Gastroesophageal sphincter (tissue), 3 donors: Measurements from ENCODE around the gene RIC8B.

Source experiments
- CTCF ChIP-seq, 4 experiments: fragments of 200-600 bp in 2 of 4; fragments of 450-650 bp in 2 of 4; sonication (generic) in 1 of 4; IDR thresholded peaks; one replicate each; pipeline ENCODE4 v1.5.1; 2017 to 2019; ENCODE audit warnings: antibody characterized with exemption in 4 of 4, mild to moderate bottlenecking in 2 of 4, moderate library complexity in 2 of 4
- EP300 ChIP-seq: sonication (generic); formaldehyde crosslinking; IDR thresholded peaks from one replicate; pipeline ENCODE4 v1.6.1; 2017; ENCODE audit warnings: antibody characterized with exemption, mild to moderate bottlenecking

DNA sequence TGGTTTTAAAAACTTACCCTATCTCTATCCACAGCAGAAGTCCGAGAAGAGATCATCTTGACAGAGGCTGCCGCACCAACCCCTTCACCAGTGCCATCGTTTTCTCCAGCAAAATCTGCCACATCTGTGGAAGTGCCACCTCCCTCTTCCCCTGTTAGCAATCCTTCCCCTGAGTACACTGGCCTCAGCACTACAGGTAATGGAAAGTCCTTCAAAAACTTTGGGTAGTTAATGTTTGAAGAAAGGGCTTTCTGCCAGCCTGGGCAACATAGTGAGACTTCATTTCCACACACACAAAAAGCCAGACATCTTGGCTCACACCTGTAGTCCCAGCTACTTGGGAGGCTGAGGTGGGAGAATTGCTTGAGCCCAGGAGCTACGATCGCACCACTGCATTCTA lies 41.6 kb upstream of the RIC8B start:
- TF ChIP-seq EP300 (no peak), CTCF (IDR thresholded peaks at IDR 0.05) (no peak)
